Astrocyte (in vitro differentiated cells and primary cell): Measurements from ENCODE around the gene FBXL16. TPM values are rescaled to one million over a fixed set of nuclear protein-coding genes. Genes with fewer than 3 reads are reported as not detected.

Experiments
- DNase-seq: peaks from one replicate; pipeline ENCODE4 v3.0.0-alpha.2; 2010; ENCODE audit warnings: low read depth
- FAIRE-seq: peaks from 2 replicates; lab custom pipeline; 2011; peaks lifted over from hg19 to GRCh38; lab: Jason Lieb, UNC
- H2AFZ ChIP-seq: 2 replicates; pipeline ENCODE4 v1.6.0; 2012; ENCODE audit warnings: low read depth, low read length, inconsistent platforms
- H3K27ac ChIP-seq: 2 replicates; pipeline ENCODE4 v1.5.1; 2011; ENCODE audit warnings: low read depth, low read length, inconsistent platforms
- H3K27me3 ChIP-seq: 2 replicates; pipeline ENCODE4 v1.6.0; 2011; ENCODE audit warnings: low read length, inconsistent platforms; ENCODE audit not compliant: insufficient read depth
- H3K36me3 ChIP-seq: 2 replicates; pipeline ENCODE4 v1.5.1; 2011; ENCODE audit warnings: low read length, inconsistent platforms; ENCODE audit not compliant: insufficient read depth
- H3K4me1 ChIP-seq: 2 replicates; pipeline ENCODE4 v1.5.1; 2011; ENCODE audit warnings: low read length, inconsistent platforms; ENCODE audit not compliant: insufficient read depth
- H3K4me2 ChIP-seq: 2 replicates; pipeline ENCODE4 v1.6.0; 2012; ENCODE audit warnings: low read length, inconsistent platforms
- H3K4me3 ChIP-seq: 2 replicates; pipeline ENCODE4 v1.5.1; 2011; ENCODE audit warnings: low read depth, mild to moderate bottlenecking, low read length, inconsistent platforms; ENCODE audit not compliant: insufficient read depth
- H3K79me2 ChIP-seq: 2 replicates; pipeline ENCODE4 v1.6.0; 2012; ENCODE audit warnings: mild to moderate bottlenecking, low read length, inconsistent platforms; ENCODE audit not compliant: insufficient read depth
- H3K9ac ChIP-seq: 2 replicates; pipeline ENCODE4 v1.6.0; 2012; ENCODE audit warnings: mild to moderate bottlenecking, low read length, inconsistent platforms
- H3K9me3 ChIP-seq: 2 replicates; pipeline ENCODE4 v1.5.1; 2012; ENCODE audit warnings: low read depth, mild to moderate bottlenecking, low read length, inconsistent platforms; ENCODE audit not compliant: insufficient read depth
- H4K20me1 ChIP-seq: 2 replicates; pipeline ENCODE4 v1.6.0; 2012; ENCODE audit warnings: low read length, inconsistent platforms; ENCODE audit not compliant: insufficient read depth
- H3K27ac Mint-ChIP-seq: one replicate; pipeline ENCODE4 v1.8.0; 2021; ENCODE audit warnings: mild to moderate bottlenecking, mixed read lengths; ENCODE audit not compliant: unreplicated experiment
- H3K27me3 Mint-ChIP-seq: one replicate; pipeline ENCODE4 v1.8.0; 2021; ENCODE audit warnings: low read depth, mixed read lengths; ENCODE audit not compliant: unreplicated experiment
- H3K36me3 Mint-ChIP-seq: one replicate; pipeline ENCODE4 v1.8.0; 2021; ENCODE audit warnings: low read depth, mixed read lengths; ENCODE audit not compliant: unreplicated experiment
- H3K4me1 Mint-ChIP-seq: one replicate; pipeline ENCODE4 v1.8.0; 2021; ENCODE audit warnings: low read depth, mixed read lengths; ENCODE audit not compliant: unreplicated experiment
- H3K4me3 Mint-ChIP-seq: one replicate; pipeline ENCODE4 v1.8.0; 2021; ENCODE audit warnings: mild to moderate bottlenecking, moderate library complexity, mixed read lengths; ENCODE audit not compliant: unreplicated experiment
- H3K9me3 Mint-ChIP-seq: one replicate; pipeline ENCODE4 v1.8.0; 2021; ENCODE audit warnings: mild to moderate bottlenecking, mixed read lengths; ENCODE audit not compliant: unreplicated experiment
- CTCF ChIP-seq: IDR thresholded peaks from 2 replicates; pipeline ENCODE4 v1.5.1; 2011; ENCODE audit warnings: low read depth, mild to moderate bottlenecking, inconsistent platforms, low read length, moderate library complexity; ENCODE audit not compliant: insufficient read depth
- EZH2 ChIP-seq: IDR thresholded peaks from 2 replicates; pipeline ENCODE4 v1.6.1; 2012; ENCODE audit warnings: mild to moderate bottlenecking, low read length, inconsistent platforms; ENCODE audit not compliant: insufficient read depth
- total RNA-seq: library from RNA; stranded (reverse); gene quantifications from 2 replicates; pipeline ENCODE4 v1.2.1, GENCODE V29; 2021

The FBXL16 gene
- total RNA-seq, 1 donor from 2014 or later = 5.2 TPM

GRCh38 chr16:725463-726187 is 20.0 kb upstream of the FBXL16 start:
- no peaks in the 10 kb centered on the region for H3K36me3 Mint-ChIP-seq
- TF ChIP-seq EZH2 (no peak), CTCF (no peak)
- H3K27ac Mint-ChIP-seq = no peak overlapping the region
- no peaks in the 10 kb centered on the region for H3K36me3 ChIP-seq
- no peak overlapping the region for H3K27ac ChIP-seq
- H3K4me2 ChIP-seq = no peak overlapping the region
- no peaks in the 10 kb centered on the region for H3K9me3 Mint-ChIP-seq
- no peaks in the 10 kb centered on the region for H3K4me1 Mint-ChIP-seq
- no peak overlapping the region for H3K4me3 Mint-ChIP-seq
- no peaks in the 10 kb centered on the region for H3K27me3 ChIP-seq
- peaks cover 13% of the 10 kb centered on the region for H4K20me1 ChIP-seq
- no peaks in the 10 kb centered on the region for H3K27me3 Mint-ChIP-seq
- no peak overlapping the region for H2AFZ ChIP-seq
- H3K9ac ChIP-seq = no peak overlapping the region
- no peaks in the 10 kb centered on the region for H3K9me3 ChIP-seq
- no peak for DNase-seq
- H3K4me1 ChIP-seq = peaks cover 22% of the 10 kb centered on the region
- H3K4me3 ChIP-seq = no peak overlapping the region
- no peaks in the 10 kb centered on the region for H3K79me2 ChIP-seq
- FAIRE-seq = no peak

- H2AFZ ChIP-seq = no peak overlapping the region
- H3K79me2 ChIP-seq = no peaks in the 10 kb centered on the region
- Mint-ChIP-seq H3K4me3 (no peak overlapping the region), H3K27ac (no peak overlapping the region), H3K9me3 (no peaks in the 10 kb centered on the region), H3K27me3 (no peaks in the 10 kb centered on the region), H3K36me3 (no peaks in the 10 kb centered on the region), H3K4me1 (no peaks in the 10 kb centered on the region)
- H3K9me3 ChIP-seq = no peaks in the 10 kb centered on the region
- peaks cover 28% of the 10 kb centered on the region for H3K4me1 ChIP-seq
- FAIRE-seq (no peak), DNase-seq (no peak)
- no peak for TF ChIP-seq CTCF
- no peak for TF ChIP-seq EZH2
- H3K27me3 ChIP-seq = no peaks in the 10 kb centered on the region
- H3K4me3 ChIP-seq = no peak overlapping the region
- H3K9ac ChIP-seq = no peak overlapping the region
- H4K20me1 ChIP-seq = peaks cover 15% of the 10 kb centered on the region
- H3K4me2 ChIP-seq = no peak overlapping the region
- H3K36me3 ChIP-seq = no peaks in the 10 kb centered on the region
- no peak overlapping the region for H3K27ac ChIP-seq
Measured at GRCh38 chr16:725041-725376, 19.4 kb upstream of the FBXL16 start.
